ENCODE measurements around the gene MIA2. TPM values are rescaled to one million over a fixed set of nuclear protein-coding genes. Genes with fewer than 3 reads are reported as not detected.
"Not testable (repeated sequence)": the region's sequence is repeated elsewhere in the genome, so short reads cannot be mapped to it uniquely, and the experiment has no call there.

MIA2 gene
- total RNA-seq, 4 donors from 2014 or later: 13.6 to 30.9 (median 20.7) TPM

DNA sequence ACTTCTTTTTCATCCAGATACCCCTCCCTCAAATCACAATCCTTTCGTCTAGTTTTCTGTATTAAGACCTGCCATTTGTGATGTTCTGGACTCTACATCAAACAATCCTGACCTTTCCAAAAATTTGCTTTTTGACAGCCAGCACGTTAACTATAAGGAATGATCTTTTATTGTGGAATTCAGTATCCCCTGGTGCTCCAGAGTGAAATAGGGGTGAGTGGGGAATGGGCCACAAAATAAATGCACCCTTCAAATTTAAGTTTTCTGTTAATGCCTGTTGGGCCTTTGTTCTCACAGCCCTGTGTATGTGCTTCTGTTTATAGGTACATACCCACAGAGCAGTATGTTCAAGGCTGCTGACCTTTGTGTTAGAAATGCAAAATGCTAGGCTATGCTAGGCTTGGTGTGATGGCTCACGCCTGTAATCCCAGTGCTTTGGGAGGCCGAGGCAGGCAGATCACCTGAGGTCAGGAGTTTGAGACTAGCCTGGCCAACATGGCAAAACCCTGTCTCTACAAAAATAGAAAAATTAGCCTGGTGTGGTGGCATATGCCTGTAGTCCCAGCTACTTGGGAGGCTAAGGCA is 46.7 kb upstream of the MIA2 start:
- Histone ChIP-seq H3K27me3 (no peaks in the 10 kb centered on the region), H3K9me3 (no peaks in the 10 kb centered on the region), H3K4me1 (no peaks in the 10 kb centered on the region), H3K27ac (no peak overlapping the region), H3K4me3 (no peak overlapping the region), H3K36me3 (peaks cover 0 to 31% of the 10 kb centered on the region in 2 donors)
- ATAC-seq: no peak
- no peak for DNase-seq
- TF ChIP-seq CTCF (IDR thresholded peaks at IDR 0.05 in 4 of 5, conservative IDR thresholded peaks at IDR 0.05 in 1 of 5) (no peak), POLR2A (IDR thresholded peaks at IDR 0.05) (no peak)
- intact Hi-C loops (cut with DNase I; ENCODE audit: low total_unique reads): no loop called here
- in situ Hi-C loops (cut with MboI; ENCODE audit: low sequenced_read_pairs in 4 of 4): no loop called here

DNA sequence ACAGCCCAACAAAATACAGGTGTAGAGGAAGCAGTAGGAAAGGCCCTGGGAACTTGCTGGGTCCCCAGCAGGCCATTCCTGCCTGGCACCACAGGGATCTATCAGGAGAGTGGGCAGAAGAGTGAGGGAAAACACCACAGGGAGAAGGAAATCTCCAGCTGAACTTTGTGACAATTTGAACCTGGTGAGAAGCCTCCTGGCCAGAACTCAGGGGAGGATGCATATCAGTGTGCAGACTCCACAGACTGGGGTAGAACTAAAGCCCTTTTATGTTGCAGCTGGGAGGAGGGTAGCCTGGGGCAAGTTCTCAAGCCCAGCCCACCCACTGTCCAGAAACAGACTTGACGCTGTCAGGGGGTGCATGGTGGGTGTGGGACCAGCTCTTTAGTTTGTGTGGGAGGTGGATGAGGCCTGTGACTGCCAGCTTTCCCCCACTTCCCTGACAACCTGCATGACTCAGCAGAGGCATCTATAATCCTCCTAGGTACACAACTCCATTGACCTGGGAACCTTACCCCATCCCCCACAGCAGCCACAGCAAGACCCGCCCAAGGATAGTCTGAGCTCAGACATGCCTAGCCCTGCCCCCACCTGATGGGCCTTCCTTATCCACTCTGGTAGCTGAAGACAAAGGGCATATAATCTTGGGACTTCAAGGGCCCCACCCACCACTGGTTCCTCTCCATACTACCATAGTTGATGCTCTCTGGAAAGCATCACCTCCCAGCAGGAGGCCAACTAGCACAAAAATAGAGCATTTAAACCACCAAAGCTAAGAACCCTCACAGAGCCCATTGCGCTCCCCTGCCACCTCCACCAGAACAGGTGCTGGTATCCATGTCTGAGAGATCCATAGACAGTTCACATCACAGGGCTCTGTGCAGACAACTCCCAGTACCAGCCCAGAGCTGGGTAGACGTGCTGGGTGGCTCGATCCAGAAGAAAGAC is 29.8 kb upstream of the MIA2 start:
- Histone ChIP-seq H3K27ac (no peak overlapping the region), H3K27me3 (no peaks in the 10 kb centered on the region), H3K4me1 (no peaks in the 10 kb centered on the region), H3K36me3 (no peaks in the 10 kb centered on the region), H3K4me3 (no peak overlapping the region), H3K9me3 (no peaks in the 10 kb centered on the region)
- in situ Hi-C loops (cut with MboI; ENCODE audit: low sequenced_read_pairs in 4 of 4) (no loop called here), intact Hi-C loops (cut with DNase I; ENCODE audit: low total_unique reads) (no loop called here)
- TF ChIP-seq POLR2A (IDR thresholded peaks at IDR 0.05) (no peak), CTCF (IDR thresholded peaks at IDR 0.05 in 4 of 5, conservative IDR thresholded peaks at IDR 0.05 in 1 of 5) (no peak)
- DNase-seq: no peak
- ATAC-seq: no peak

GRCh38 chr14:39207430-39207829 is 26.3 kb upstream of the MIA2 start:
- H3K36me3 ChIP-seq; in situ Hi-C loops (cut with MboI; ENCODE audit: low sequenced_read_pairs in 4 of 4); H3K4me3 ChIP-seq; ATAC-seq; intact Hi-C loops (cut with DNase I; ENCODE audit: low total_unique reads); DNase-seq; H3K4me1 ChIP-seq; H3K9me3 ChIP-seq; H3K27me3 ChIP-seq; H3K27ac ChIP-seq: not testable (repeated sequence)

GRCh38 chr14:39211109-39211741 is 22.5 kb upstream of the MIA2 start:
- TF ChIP-seq CTCF (IDR thresholded peaks at IDR 0.05 in 4 of 5, conservative IDR thresholded peaks at IDR 0.05 in 1 of 5) (no peak), POLR2A (IDR thresholded peaks at IDR 0.05) (no peak)
- no peak for DNase-seq

GRCh38 chr14:39212034-39212433 is 21.7 kb upstream of the MIA2 start:
- ATAC-seq (no peak), DNase-seq (no peak)
- Histone ChIP-seq H3K4me1 (no peaks in the 10 kb centered on the region), H3K27me3 (no peaks in the 10 kb centered on the region), H3K9me3 (no peaks in the 10 kb centered on the region), H3K36me3 (no peaks in the 10 kb centered on the region), H3K4me3 (no peak overlapping the region), H3K27ac (no peak overlapping the region)
- no peak for TF ChIP-seq CTCF (IDR thresholded peaks at IDR 0.05 in 4 of 5, conservative IDR thresholded peaks at IDR 0.05 in 1 of 5)
- TF ChIP-seq POLR2A (IDR thresholded peaks at IDR 0.05): no peak
- in situ Hi-C loops (cut with MboI; ENCODE audit: low sequenced_read_pairs in 4 of 4) (no loop called here), intact Hi-C loops (cut with DNase I; ENCODE audit: low total_unique reads) (no loop called here)

More at GRCh38 chr14:39211109-39211741, 22.5 kb upstream of the MIA2 start:
- no peak for ATAC-seq
- Histone ChIP-seq H3K4me1 (no peaks in the 10 kb centered on the region), H3K27ac (no peak overlapping the region), H3K36me3 (no peaks in the 10 kb centered on the region), H3K9me3 (no peaks in the 10 kb centered on the region), H3K27me3 (no peaks in the 10 kb centered on the region), H3K4me3 (no peak overlapping the region)
- intact Hi-C loops (cut with DNase I; ENCODE audit: low total_unique reads) (no loop called here), in situ Hi-C loops (cut with MboI; ENCODE audit: low sequenced_read_pairs in 4 of 4) (no loop called here)

All from gastrocnemius medialis (tissue), 4 donors.